ENCODE measurements around the gene CASP14.

DNA sequence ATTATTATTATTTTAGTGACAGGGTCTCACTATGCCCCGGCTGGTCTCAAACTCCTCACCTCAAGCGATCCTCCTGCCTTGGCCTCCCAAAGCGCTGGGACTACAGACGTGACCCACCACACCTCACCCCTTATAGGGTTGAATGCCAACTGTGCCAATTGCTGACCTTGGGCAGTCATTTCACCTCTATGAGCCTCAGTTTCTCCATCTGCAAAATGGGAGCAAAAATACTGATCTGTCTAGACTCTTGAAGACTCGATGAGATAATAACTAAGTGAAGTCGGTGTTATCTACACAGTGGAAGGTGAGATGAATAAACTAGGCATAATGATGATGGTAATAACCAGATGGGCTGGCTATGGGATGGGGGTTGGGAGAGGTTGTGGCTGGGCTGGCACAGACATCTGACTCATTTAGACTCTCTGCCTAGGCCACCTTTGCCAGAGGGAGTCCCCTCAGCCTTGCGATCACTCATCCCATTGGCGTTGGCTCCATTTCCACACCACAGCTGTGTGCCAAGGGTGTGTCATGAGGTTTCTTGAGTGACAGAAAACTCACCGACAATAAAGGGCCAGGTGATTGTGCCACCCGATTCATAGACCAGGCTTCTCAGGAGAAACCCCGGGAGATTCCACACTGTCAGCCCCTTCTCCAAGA, at the start of gene CASP14:
- TF ChIP-seq, protein P1, sequence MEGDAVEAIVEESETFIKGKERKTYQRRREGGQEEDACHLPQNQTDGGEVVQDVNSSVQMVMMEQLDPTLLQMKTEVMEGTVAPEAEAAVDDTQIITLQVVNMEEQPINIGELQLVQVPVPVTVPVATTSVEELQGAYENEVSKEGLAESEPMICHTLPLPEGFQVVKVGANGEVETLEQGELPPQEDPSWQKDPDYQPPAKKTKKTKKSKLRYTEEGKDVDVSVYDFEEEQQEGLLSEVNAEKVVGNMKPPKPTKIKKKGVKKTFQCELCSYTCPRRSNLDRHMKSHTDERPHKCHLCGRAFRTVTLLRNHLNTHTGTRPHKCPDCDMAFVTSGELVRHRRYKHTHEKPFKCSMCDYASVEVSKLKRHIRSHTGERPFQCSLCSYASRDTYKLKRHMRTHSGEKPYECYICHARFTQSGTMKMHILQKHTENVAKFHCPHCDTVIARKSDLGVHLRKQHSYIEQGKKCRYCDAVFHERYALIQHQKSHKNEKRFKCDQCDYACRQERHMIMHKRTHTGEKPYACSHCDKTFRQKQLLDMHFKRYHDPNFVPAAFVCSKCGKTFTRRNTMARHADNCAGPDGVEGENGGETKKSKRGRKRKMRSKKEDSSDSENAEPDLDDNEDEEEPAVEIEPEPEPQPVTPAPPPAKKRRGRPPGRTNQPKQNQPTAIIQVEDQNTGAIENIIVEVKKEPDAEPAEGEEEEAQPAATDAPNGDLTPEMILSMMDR (IDR thresholded peaks at IDR 0.05) = no peak
- TF ChIP-seq POLR2A (IDR thresholded peaks at IDR 0.05) = no peak
